Parathyroid adenoma (tissue), 2 donors: Measurements from ENCODE around the gene FBXL13.
"Not testable (repeated sequence)": the region's sequence is repeated elsewhere in the genome, so short reads cannot be mapped to it uniquely, and the experiment has no call there.

Experiments
- H2AFZ ChIP-seq: fragments of 300-600 bp; sonication (generic); one replicate; pipeline ENCODE4 v1.7.0; 2017; ENCODE audit warnings: antibody characterized with exemption, mild to moderate bottlenecking
- H3K27ac ChIP-seq: fragments of 300-600 bp; sonication (generic); one replicate; pipeline ENCODE4 v1.7.0; 2017
- H3K27me3 ChIP-seq: fragments of 300-600 bp; sonication (generic); one replicate; pipeline ENCODE4 v1.7.0; 2017; ENCODE audit warnings: low read length; ENCODE audit not compliant: control insufficient read depth, insufficient read depth
- H3K36me3 ChIP-seq: fragments of 300-600 bp; sonication (generic); one replicate; pipeline ENCODE4 v1.7.0; 2017; ENCODE audit warnings: low read length; ENCODE audit not compliant: control insufficient read depth, insufficient read depth
- H3K4me1 ChIP-seq: fragments of 300-600 bp; sonication (generic); one replicate; pipeline ENCODE4 v1.7.0; 2017; ENCODE audit warnings: control low read depth
- H3K4me2 ChIP-seq: fragments of 300-600 bp; sonication (generic); one replicate; pipeline ENCODE4 v1.7.0; 2017; ENCODE audit warnings: low read length
- H3K4me3 ChIP-seq: fragments of 300-600 bp; sonication (generic); one replicate; pipeline ENCODE4 v1.7.0; 2017; ENCODE audit warnings: low read depth, low read length
- H3K79me2 ChIP-seq: fragments of 300-600 bp; sonication (generic); one replicate; pipeline ENCODE4 v1.7.0; 2017; ENCODE audit warnings: control low read depth
- H3K9ac ChIP-seq: fragments of 300-600 bp; sonication (generic); one replicate; pipeline ENCODE4 v1.7.0; 2017; ENCODE audit warnings: mild to moderate bottlenecking
- H3K9me3 ChIP-seq: fragments of 300-600 bp; sonication (generic); one replicate; pipeline ENCODE4 v1.7.0; 2017; ENCODE audit warnings: low read length; ENCODE audit not compliant: control insufficient read depth
- TF ChIP-seq, protein P1 (sequence below): fragments of 300-600 bp; sonication (generic); IDR thresholded peaks from one replicate; pipeline ENCODE4 v1.7.0; 2017; ENCODE audit warnings: antibody characterized with exemption, mild to moderate bottlenecking
- donor health status: primary hyperparathyroidism.

Gene FBXL13

GRCh38 chr7:102810916-102811315 is 263.7 kb downstream of the FBXL13 start:
- Histone ChIP-seq H3K9me3 (no peaks in the 10 kb centered on the region), H3K4me2 (no peak overlapping the region), H3K4me1 (peaks cover 12% of the 10 kb centered on the region), H3K4me3 (no peak overlapping the region), H2AFZ (no peak overlapping the region), H3K27me3 (no peaks in the 10 kb centered on the region), H3K36me3 (no peaks in the 10 kb centered on the region), H3K9ac (no peak overlapping the region), H3K79me2 (no peaks in the 10 kb centered on the region), H3K27ac (peak overlapping the region; percentile 34)
- TF ChIP-seq, protein P1, sequence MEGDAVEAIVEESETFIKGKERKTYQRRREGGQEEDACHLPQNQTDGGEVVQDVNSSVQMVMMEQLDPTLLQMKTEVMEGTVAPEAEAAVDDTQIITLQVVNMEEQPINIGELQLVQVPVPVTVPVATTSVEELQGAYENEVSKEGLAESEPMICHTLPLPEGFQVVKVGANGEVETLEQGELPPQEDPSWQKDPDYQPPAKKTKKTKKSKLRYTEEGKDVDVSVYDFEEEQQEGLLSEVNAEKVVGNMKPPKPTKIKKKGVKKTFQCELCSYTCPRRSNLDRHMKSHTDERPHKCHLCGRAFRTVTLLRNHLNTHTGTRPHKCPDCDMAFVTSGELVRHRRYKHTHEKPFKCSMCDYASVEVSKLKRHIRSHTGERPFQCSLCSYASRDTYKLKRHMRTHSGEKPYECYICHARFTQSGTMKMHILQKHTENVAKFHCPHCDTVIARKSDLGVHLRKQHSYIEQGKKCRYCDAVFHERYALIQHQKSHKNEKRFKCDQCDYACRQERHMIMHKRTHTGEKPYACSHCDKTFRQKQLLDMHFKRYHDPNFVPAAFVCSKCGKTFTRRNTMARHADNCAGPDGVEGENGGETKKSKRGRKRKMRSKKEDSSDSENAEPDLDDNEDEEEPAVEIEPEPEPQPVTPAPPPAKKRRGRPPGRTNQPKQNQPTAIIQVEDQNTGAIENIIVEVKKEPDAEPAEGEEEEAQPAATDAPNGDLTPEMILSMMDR, result no peak

DNA sequence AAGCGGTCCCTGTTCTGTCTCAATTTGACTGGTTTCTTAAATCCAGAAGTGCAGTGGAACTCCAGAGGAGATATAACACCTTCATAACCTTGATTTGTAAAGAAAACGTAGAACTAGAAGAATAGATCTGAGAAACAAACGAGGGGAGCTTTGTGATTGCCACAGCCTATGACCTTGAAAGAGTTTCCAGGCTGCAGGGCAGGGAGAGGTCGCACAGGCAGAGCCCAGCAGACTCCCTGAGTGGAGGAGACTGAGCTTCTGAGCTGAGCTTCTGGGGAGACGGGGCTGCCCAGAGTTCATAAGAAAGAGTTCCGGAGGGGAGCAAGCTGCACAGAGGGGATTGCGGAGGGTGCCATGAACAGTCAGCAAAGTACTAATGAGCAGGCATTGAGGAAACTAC is 268.0 kb downstream of the FBXL13 start:
- H3K27me3 ChIP-seq, result no peaks in the 10 kb centered on the region
- no peak overlapping the region for H3K4me3 ChIP-seq
- H3K27ac ChIP-seq, result no peak overlapping the region
- H3K4me2 ChIP-seq, result no peak overlapping the region
- H3K9ac ChIP-seq, result no peak overlapping the region
- no peaks in the 10 kb centered on the region for H3K79me2 ChIP-seq
- peaks cover 10% of the 10 kb centered on the region for H3K4me1 ChIP-seq
- H3K9me3 ChIP-seq, result no peaks in the 10 kb centered on the region
- no peak overlapping the region for H2AFZ ChIP-seq
- H3K36me3 ChIP-seq, result no peaks in the 10 kb centered on the region
- TF ChIP-seq, protein P1, result no peak

GRCh38 chr7:102795987-102796595 is 278.5 kb downstream of the FBXL13 start:
- not testable (repeated sequence) for H3K9me3 ChIP-seq, H3K27ac ChIP-seq, H3K4me1 ChIP-seq, H2AFZ ChIP-seq, H3K27me3 ChIP-seq, H3K79me2 ChIP-seq, H3K36me3 ChIP-seq, H3K4me3 ChIP-seq, H3K9ac ChIP-seq, H3K4me2 ChIP-seq

GRCh38 chr7:102794567-102794966 is 280.0 kb downstream of the FBXL13 start:
- H3K9ac ChIP-seq, H3K4me1 ChIP-seq, H3K36me3 ChIP-seq, H3K4me3 ChIP-seq, H3K79me2 ChIP-seq, H3K4me2 ChIP-seq, H2AFZ ChIP-seq, H3K27me3 ChIP-seq, H3K9me3 ChIP-seq, H3K27ac ChIP-seq: not testable (repeated sequence)

DNA sequence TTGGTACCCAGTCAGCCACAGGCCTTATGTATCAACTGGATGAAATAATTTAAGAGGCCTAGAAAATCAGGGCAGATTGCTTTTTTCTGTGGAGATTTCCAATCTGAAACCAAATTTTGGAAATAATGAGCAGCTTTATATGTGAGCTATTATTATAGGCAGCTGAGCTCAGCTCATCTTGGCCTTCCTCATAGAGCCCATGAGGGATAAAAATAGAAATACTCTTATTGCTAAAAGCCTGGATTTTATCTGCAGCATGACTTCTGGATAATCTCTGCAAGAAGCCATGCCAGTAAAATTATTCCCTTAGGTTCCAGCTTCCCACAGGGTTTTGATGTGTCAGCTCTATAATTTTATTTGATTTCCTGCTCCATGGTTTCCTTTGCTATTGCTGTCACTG is 282.8 kb downstream of the FBXL13 start:
- not testable (repeated sequence) for H3K36me3 ChIP-seq, H3K79me2 ChIP-seq, H3K9ac ChIP-seq, H3K27me3 ChIP-seq, H3K4me3 ChIP-seq, H3K4me1 ChIP-seq, H3K4me2 ChIP-seq, H2AFZ ChIP-seq, H3K9me3 ChIP-seq, H3K27ac ChIP-seq

DNA sequence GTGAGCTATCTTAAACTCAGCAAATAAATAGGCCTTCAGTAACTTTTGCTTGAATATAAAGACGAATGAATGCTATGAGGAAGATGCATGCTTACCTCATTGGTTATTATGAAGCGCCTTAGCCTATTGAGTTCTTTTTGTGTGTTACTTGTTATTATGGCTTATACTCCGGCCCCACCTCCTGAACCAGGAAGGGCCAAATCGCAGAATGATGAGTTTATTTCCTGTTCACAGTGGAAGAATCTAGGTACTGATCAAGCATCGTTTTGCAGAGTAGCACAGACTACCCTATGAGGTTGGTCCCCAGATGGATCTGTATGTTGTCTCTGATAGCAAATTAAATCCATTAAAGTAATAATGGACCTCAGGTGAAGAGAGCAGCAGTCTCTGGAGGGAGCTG is 283.2 kb downstream of the FBXL13 start:
- H3K9ac ChIP-seq, H3K4me2 ChIP-seq, H3K4me3 ChIP-seq, H3K27me3 ChIP-seq, H2AFZ ChIP-seq, H3K36me3 ChIP-seq, H3K79me2 ChIP-seq, H3K4me1 ChIP-seq, H3K9me3 ChIP-seq, H3K27ac ChIP-seq: not testable (repeated sequence)

GRCh38 chr7:102790364-102791100 is 284.1 kb downstream of the FBXL13 start:
- H3K4me1 ChIP-seq, H3K79me2 ChIP-seq, H3K27me3 ChIP-seq, H2AFZ ChIP-seq, H3K36me3 ChIP-seq, H3K9me3 ChIP-seq, H3K4me3 ChIP-seq, H3K27ac ChIP-seq, H3K4me2 ChIP-seq, H3K9ac ChIP-seq: not testable (repeated sequence)

DNA sequence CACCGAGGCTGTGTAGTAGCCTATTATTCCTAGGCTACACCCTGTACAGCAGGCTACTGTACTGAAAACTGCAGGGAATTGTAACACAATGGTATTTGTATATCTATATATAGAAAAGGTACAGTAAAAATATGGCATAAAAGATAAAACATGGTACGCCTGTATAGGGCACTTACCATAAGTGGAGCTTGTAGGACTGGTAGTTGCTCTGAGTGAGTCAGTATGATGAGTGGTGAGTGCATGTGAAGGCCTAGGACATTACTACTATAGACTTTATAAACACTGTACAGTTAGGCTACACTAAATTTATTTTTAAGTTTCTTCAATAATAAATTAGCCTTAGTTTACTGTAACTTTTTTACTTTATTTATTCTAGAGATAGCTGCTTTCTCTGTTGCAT is 285.8 kb downstream of the FBXL13 start:
- H3K4me3 ChIP-seq, H2AFZ ChIP-seq, H3K27me3 ChIP-seq, H3K9me3 ChIP-seq, H3K27ac ChIP-seq, H3K4me2 ChIP-seq, H3K9ac ChIP-seq, H3K79me2 ChIP-seq, H3K4me1 ChIP-seq, H3K36me3 ChIP-seq: not testable (repeated sequence)

DNA sequence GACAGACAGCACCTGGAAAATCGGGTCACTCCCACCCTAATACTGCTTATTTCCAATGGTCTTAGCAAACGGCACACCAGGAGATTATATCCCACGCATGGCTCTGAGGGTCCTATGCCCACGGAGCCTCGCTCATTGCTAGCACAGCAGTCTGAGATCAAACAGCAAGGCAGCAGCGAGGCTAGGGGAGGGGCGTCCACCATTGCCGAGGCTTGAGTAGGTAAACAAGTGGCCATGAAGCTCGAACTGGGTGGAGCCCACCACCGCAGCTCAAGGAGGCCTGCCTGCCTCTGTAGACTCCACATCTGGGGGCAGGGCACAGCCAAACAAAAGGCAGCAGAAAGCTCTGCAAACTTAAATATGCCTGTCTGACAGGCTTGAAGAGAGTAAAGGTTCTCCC is 293.7 kb downstream of the FBXL13 start:
- H3K9me3 ChIP-seq, H3K36me3 ChIP-seq, H3K27me3 ChIP-seq, H3K4me3 ChIP-seq, H2AFZ ChIP-seq, H3K79me2 ChIP-seq, H3K4me2 ChIP-seq, H3K9ac ChIP-seq, H3K4me1 ChIP-seq, H3K27ac ChIP-seq: not testable (repeated sequence)
